22Rv1 (cell line): ENCODE measurements around the gene ANGPTL2.

Experiments used
- CTCF ChIP-seq: fragments of 450-650 bp; IDR thresholded peaks from 2 replicates; pipeline ENCODE4 v1.5.1; 2017; ENCODE audit warnings: mild to moderate bottlenecking
- ZFX ChIP-seq: fragments of 450-650 bp; IDR thresholded peaks from 2 replicates; pipeline ENCODE4 v1.6.1; 2017; ENCODE audit warnings: antibody characterized with exemption, borderline replicate concordance

- TF ChIP-seq CTCF: no peak
- no peak for TF ChIP-seq ZFX
These were observed 69.2 kb downstream of the ANGPTL2 start for GRCh38 chr9:127053057-127053821.
